HG03039 (cell line): ENCODE results near the gene TIGD4.
A peak's percentile ranks its signal among the peaks of the same experiment; 100 is the strongest.
"Not testable (repeated sequence)": the region's sequence is repeated elsewhere in the genome, so short reads cannot be mapped to it uniquely, and the experiment has no call there.

ENCODE experiments used
- ATAC-seq: cut with Tn5 transposase; IDR thresholded peaks from one replicate; pipeline ENCODE4 v1.9.1; 2021; ENCODE audit warnings: mild to moderate bottlenecking, moderate library complexity; ENCODE audit not compliant: unreplicated experiment

The TIGD4 gene

GRCh38 chr4:152784490-152785350 is 5.2 kb upstream of the TIGD4 start:
- ATAC-seq: no peak

GRCh38 chr4:152780267-152780778 is 793 bp upstream of the TIGD4 start:
- ATAC-seq: no peak

GRCh38 chr4:152778656-152779512 is 646 bp downstream of the TIGD4 start:
- ATAC-seq: no peak

- ATAC-seq: no peak
These were observed 2.0 kb downstream of the TIGD4 start for GRCh38 chr4:152777488-152777887.

GRCh38 chr4:152776352-152776751 is 3.2 kb downstream of the TIGD4 start:
- ATAC-seq: no peak

GRCh38 chr4:152773953-152774352 is 5.6 kb downstream of the TIGD4 start:
- no peak for ATAC-seq

- ATAC-seq: no peak
These were observed 6.2 kb downstream of the TIGD4 start for GRCh38 chr4:152773339-152773738.

- ATAC-seq: peak; percentile 70
These were observed 7.6 kb downstream of the TIGD4 start for GRCh38 chr4:152771741-152772533.

GRCh38 chr4:152765069-152765737 is 14.3 kb downstream of the TIGD4 start:
- not testable (repeated sequence) for ATAC-seq

- no peak for ATAC-seq
These were observed 15.7 kb downstream of the TIGD4 start for GRCh38 chr4:152763796-152764195.

GRCh38 chr4:152748619-152749018 is 30.9 kb downstream of the TIGD4 start:
- no peak for ATAC-seq

GRCh38 chr4:152747444-152747843 is 32.1 kb downstream of the TIGD4 start:
- no peak for ATAC-seq

GRCh38 chr4:152738827-152739226 is 40.7 kb downstream of the TIGD4 start:
- no peak for ATAC-seq

- ATAC-seq: no peak
These were observed 43.6 kb downstream of the TIGD4 start for GRCh38 chr4:152735906-152736305.

- no peak for ATAC-seq
These were observed 44.1 kb downstream of the TIGD4 start for GRCh38 chr4:152735396-152735859.

GRCh38 chr4:152734699-152735050 is 44.9 kb downstream of the TIGD4 start:
- no peak for ATAC-seq

- no peak for ATAC-seq
These were observed 45.4 kb downstream of the TIGD4 start for GRCh38 chr4:152734015-152734698.

- ATAC-seq: no peak
These were observed 47.5 kb downstream of the TIGD4 start for GRCh38 chr4:152731997-152732396.

GRCh38 chr4:152729466-152729865 is 50.1 kb downstream of the TIGD4 start:
- no peak for ATAC-seq

- no peak for ATAC-seq
These were observed 51.2 kb downstream of the TIGD4 start for GRCh38 chr4:152728343-152728742.
